ENCODE data around the gene S100A14. TPM values are rescaled to one million over a fixed set of nuclear protein-coding genes. Genes with fewer than 3 reads are reported as not detected.
A peak's percentile ranks its signal among the peaks of the same experiment; 100 is the strongest.

S100A14 gene
- total and polyA plus RNA-seq, 2 of the 4 experiments (the other 2 are of a cell fraction), result 0.10 TPM; not detected in 1

GRCh38 chr1:153649863-153650235 lies 33.7 kb upstream of the S100A14 start:
- H3K4me1 ChIP-seq (ENCODE audit: control insufficient read depth, insufficient read depth, low read length), result peaks cover 7% of the 10 kb centered on the region
- H2BK15ac ChIP-seq (ENCODE audit: low read depth, low read length), result no peak overlapping the region
- peaks cover 10% of the 10 kb centered on the region for H3K9me1 ChIP-seq (ENCODE audit: insufficient read depth, low read length)
- no peak overlapping the region for H3K56ac ChIP-seq (ENCODE audit: extremely low read depth, insufficient read depth, low read length)
- intact Hi-C loops (cut with micrococcal nuclease) (no loop called here), dilution Hi-C loops (cut with HindIII; ENCODE audit: low sequenced_read_pairs, unreplicated experiment) (no loop called here), in situ Hi-C loops (cut with MboI; ENCODE audit: low sequenced_read_pairs) (loop anchor here (10.0 kb wide), 1 partner anchor 135 kb away; no protein-coding TSS in a partner anchor)
- H4K91ac ChIP-seq (ENCODE audit: insufficient read depth, low read depth, low read length), result no peak overlapping the region
- no peak overlapping the region for H2AK5ac ChIP-seq (ENCODE audit: low read depth, low read length)
- H4K8ac ChIP-seq (ENCODE audit: low read depth in 2 of 2, low read length in 2 of 2), result no peak overlapping the region
- no peak overlapping the region for H2BK120ac ChIP-seq (ENCODE audit: low read depth, low read length)
- CTCF ChIA-PET, result interaction anchor here (0.8 kb wide), 1 partner anchor 81 kb away, joined by 3 read pairs; no protein-coding TSS in a partner anchor
- H3K9me3 ChIP-seq (ENCODE audit: control insufficient read depth, insufficient read depth, low read length), result no peaks in the 10 kb centered on the region
- no peak overlapping the region for H3K27ac ChIP-seq (ENCODE audit: insufficient read depth, low read length)
- no peak for DNase-seq
- peaks cover 0 to 13% of the 10 kb centered on the region in 2 experiments; a peak in 3 of 4 replicates for H3K79me1 ChIP-seq (ENCODE audit: low read depth in 1 of 2, low read length in 2 of 2)
- H2AK9ac ChIP-seq (replicated peaks; ENCODE audit: low read depth, low read length, poor library complexity), result peak overlapping the region; percentile 81
- no peak overlapping the region for H3K18ac ChIP-seq (ENCODE audit: low read depth, low read length)
- POLR2A ChIA-PET (ENCODE audit: unreplicated experiment), result no interaction called here
- no peak overlapping the region for H2BK5ac ChIP-seq (ENCODE audit: low read depth, low read length, poor library complexity, severe bottlenecking)
- H3K4me3 ChIP-seq (ENCODE audit: insufficient read depth, low read depth, low read length), result no peak overlapping the region
- H4K20me1 ChIP-seq (ENCODE audit: insufficient read depth, low read length), result no peaks in the 10 kb centered on the region
- no CpG with 5 or more reads among the region's 2 CpGs for WGBS, 2 experiments (ENCODE audit: extremely low coverage in 2 of 2, insufficient read length in 1 of 2)
- no peak overlapping the region for H3K23ac ChIP-seq (ENCODE audit: low read depth, low read length)
- H2BK20ac ChIP-seq (ENCODE audit: low read depth, low read length), result no peak overlapping the region
- H3K9ac ChIP-seq (ENCODE audit: low read depth, low read length), result no peak overlapping the region
- H3K36me3 ChIP-seq (ENCODE audit: control insufficient read depth, insufficient read depth, low read length), result peaks cover 15% of the 10 kb centered on the region
- no peak overlapping the region for H3K14ac ChIP-seq (replicated peaks; ENCODE audit: low read depth, low read length)
- ATAC-seq (ENCODE audit: low read depth), result no peak
- peak overlapping the region; percentile 62 for H2AFZ ChIP-seq (replicated peaks; ENCODE audit: low read length, poor library complexity)
- H3K27me3 ChIP-seq (ENCODE audit: control insufficient read depth, insufficient read depth, low read length), result no peaks in the 10 kb centered on the region
- H3K4ac ChIP-seq (ENCODE audit: low read depth, low read length), result no peak overlapping the region
- no peak overlapping the region for H4K5ac ChIP-seq (ENCODE audit: low read depth, low read length)
- TF ChIP-seq MAZ (IDR thresholded peaks at IDR 0.05; ENCODE audit: borderline replicate concordance, low read depth, low read length), result no peak
- no peak for TF ChIP-seq FOS (IDR thresholded peaks at IDR 0.05; ENCODE audit: low read depth, low read length)
- TF ChIP-seq CHD1 (IDR thresholded peaks at IDR 0.05; ENCODE audit: low read depth, low read length), result no peak
- TF ChIP-seq NFE2L2 (IDR thresholded peaks at IDR 0.05; ENCODE audit: low read depth, low read length), result no peak
- TF ChIP-seq CEBPB (IDR thresholded peaks at IDR 0.05; ENCODE audit: low read depth, low read length), result no peak
- no peak for TF ChIP-seq BHLHE40 (IDR thresholded peaks at IDR 0.05; ENCODE audit: low read depth, low read length)
- TF ChIP-seq USF2 (IDR thresholded peaks at IDR 0.05; ENCODE audit: low read depth, low read length), result no peak
- TF ChIP-seq SMC3 (IDR thresholded peaks at IDR 0.05; ENCODE audit: low read depth, low read length), result no peak
- no peak for TF ChIP-seq RAD21 (IDR thresholded peaks at IDR 0.05; ENCODE audit: low read length)
- no peak for TF ChIP-seq CTCF (conservative IDR thresholded peaks at IDR 0.05; ENCODE audit: low read depth, low read length)
- TF ChIP-seq RCOR1 (IDR thresholded peaks at IDR 0.05; ENCODE audit: insufficient replicate concordance, low read length), result no peak
- TF ChIP-seq, protein P1, sequence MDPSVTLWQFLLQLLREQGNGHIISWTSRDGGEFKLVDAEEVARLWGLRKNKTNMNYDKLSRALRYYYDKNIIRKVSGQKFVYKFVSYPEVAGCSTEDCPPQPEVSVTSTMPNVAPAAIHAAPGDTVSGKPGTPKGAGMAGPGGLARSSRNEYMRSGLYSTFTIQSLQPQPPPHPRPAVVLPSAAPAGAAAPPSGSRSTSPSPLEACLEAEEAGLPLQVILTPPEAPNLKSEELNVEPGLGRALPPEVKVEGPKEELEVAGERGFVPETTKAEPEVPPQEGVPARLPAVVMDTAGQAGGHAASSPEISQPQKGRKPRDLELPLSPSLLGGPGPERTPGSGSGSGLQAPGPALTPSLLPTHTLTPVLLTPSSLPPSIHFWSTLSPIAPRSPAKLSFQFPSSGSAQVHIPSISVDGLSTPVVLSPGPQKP (IDR thresholded peaks at IDR 0.05; ENCODE audit: borderline replicate concordance, low read depth, low read length), result no peak
- TF ChIP-seq MXI1 (IDR thresholded peaks at IDR 0.05; ENCODE audit: borderline replicate concordance, low read depth, low read length), result no peak
- no peak for TF ChIP-seq POLR2A (IDR thresholded peaks at IDR 0.05; ENCODE audit: low read depth, low read length)
- TF ChIP-seq MAFK (IDR thresholded peaks at IDR 0.05; ENCODE audit: low read depth, low read length), result no peak
- no peak for TF ChIP-seq RFX5 (IDR thresholded peaks at IDR 0.05; ENCODE audit: low read depth, low read length)
- H3K4me2 ChIP-seq (ENCODE audit: low read depth, low read length), result no peak overlapping the region
- BruUV-seq (replicated peaks), result no TSS peak
